Left ventricle myocardium superior (tissue), 1 donor: ENCODE measurements around the gene ASCL4. TPM values are rescaled to one million over a fixed set of nuclear protein-coding genes. Genes with fewer than 3 reads are reported as not detected.

Experiments
- ATAC-seq: fragments of 200-7000 bp; cut with Tn5 transposase; one replicate; pipeline ENCODE4 v1.9.1; 2020; ENCODE audit warnings: mild to moderate bottlenecking, moderate library complexity
- DNase-seq: peaks from one replicate; pipeline ENCODE4 v3.0.0-alpha.2; 2020
- intact Hi-C: fragments of 100-400 bp; cut with micrococcal nuclease; formaldehyde crosslinking; loops from one replicate; pipeline ENCODE4 v1.11.0; 2022
- total RNA-seq: library from RNA; stranded (reverse); fragmentation: NEBNext Ultra II Directional; extraction: Animal tissue kit (Norgen Biotek cat#: 25700); gene quantifications from one replicate; pipeline ENCODE4 v1.2.1, GENCODE V29; 2021
- donor health status: DM: no; HTN: yes; CAD: no; lungs with severe emphysema.

ASCL4 gene
- total RNA-seq, 1 donor from 2014 or later: not detected

GRCh38 chr12:107775093-107775721 is 703 bp downstream of the ASCL4 start:
- ATAC-seq (no peak), DNase-seq (peak; percentile 44)
- intact Hi-C loops: no loop called here

GRCh38 chr12:107776171-107776570 is 1.7 kb downstream of the ASCL4 start:
- ATAC-seq (no peak), DNase-seq (no peak)
- intact Hi-C loops: no loop called here

- no peak for DNase-seq
- intact Hi-C loops: no loop called here
- peak; percentile 69 for ATAC-seq
These were observed 4.0 kb downstream of the ASCL4 start for GRCh38 chr12:107778383-107779025.

- ATAC-seq: peak; percentile 64
- intact Hi-C loops: no loop called here
- no peak for DNase-seq
These were observed 4.8 kb downstream of the ASCL4 start for GRCh38 chr12:107779077-107779831.

GRCh38 chr12:107780298-107780697 is 5.8 kb downstream of the ASCL4 start:
- peak; percentile 35 for ATAC-seq
- intact Hi-C loops: no loop called here
- no peak for DNase-seq

GRCh38 chr12:107782067-107782466 is 7.6 kb downstream of the ASCL4 start:
- ATAC-seq: no peak
- intact Hi-C loops: no loop called here
- DNase-seq: no peak

GRCh38 chr12:107783406-107784376 is 9.2 kb downstream of the ASCL4 start:
- intact Hi-C loops: no loop called here
- DNase-seq (no peak), ATAC-seq (no peak)

- intact Hi-C loops: no loop called here
- ATAC-seq: no peak
- DNase-seq: no peak
These were observed 13.8 kb downstream of the ASCL4 start for GRCh38 chr12:107788281-107788680.

GRCh38 chr12:107788690-107789458 is 14.4 kb downstream of the ASCL4 start:
- DNase-seq (no peak), ATAC-seq (no peak)
- intact Hi-C loops: no loop called here

- ATAC-seq: no peak
- no peak for DNase-seq
These were observed 17.1 kb downstream of the ASCL4 start for GRCh38 chr12:107791465-107792089.

GRCh38 chr12:107794451-107794850 is 19.9 kb downstream of the ASCL4 start:
- no peak for ATAC-seq
- no peak for DNase-seq
- intact Hi-C loops: no loop called here

More at GRCh38 chr12:107791465-107792089, 17.1 kb downstream of the ASCL4 start:
- intact Hi-C loops: no loop called here

- no peak for ATAC-seq
- DNase-seq: no peak
- intact Hi-C loops: no loop called here
These were observed 24.1 kb downstream of the ASCL4 start for GRCh38 chr12:107798580-107798979.

GRCh38 chr12:107801150-107801549 is 26.6 kb downstream of the ASCL4 start:
- ATAC-seq: no peak
- DNase-seq: no peak
- intact Hi-C loops: no loop called here

GRCh38 chr12:107803092-107803491 is 28.6 kb downstream of the ASCL4 start:
- DNase-seq: no peak
- intact Hi-C loops: no loop called here
- ATAC-seq: no peak

GRCh38 chr12:107805488-107806180 is 31.1 kb downstream of the ASCL4 start:
- intact Hi-C loops: no loop called here
- ATAC-seq: no peak
- no peak for DNase-seq

GRCh38 chr12:107807471-107808150 is 33.1 kb downstream of the ASCL4 start:
- DNase-seq (no peak), ATAC-seq (no peak)
- intact Hi-C loops: no loop called here

- intact Hi-C loops: no loop called here
- ATAC-seq (no peak), DNase-seq (no peak)
These were observed 42.7 kb downstream of the ASCL4 start for GRCh38 chr12:107817250-107817649.
